Measurements from ENCODE around the gene GUCA2B. TPM values are rescaled to one million over a fixed set of nuclear protein-coding genes. Genes with fewer than 3 reads are reported as not detected.

GUCA2B gene
- total RNA-seq, 2 donors from 2014 or later: not detected

DNA sequence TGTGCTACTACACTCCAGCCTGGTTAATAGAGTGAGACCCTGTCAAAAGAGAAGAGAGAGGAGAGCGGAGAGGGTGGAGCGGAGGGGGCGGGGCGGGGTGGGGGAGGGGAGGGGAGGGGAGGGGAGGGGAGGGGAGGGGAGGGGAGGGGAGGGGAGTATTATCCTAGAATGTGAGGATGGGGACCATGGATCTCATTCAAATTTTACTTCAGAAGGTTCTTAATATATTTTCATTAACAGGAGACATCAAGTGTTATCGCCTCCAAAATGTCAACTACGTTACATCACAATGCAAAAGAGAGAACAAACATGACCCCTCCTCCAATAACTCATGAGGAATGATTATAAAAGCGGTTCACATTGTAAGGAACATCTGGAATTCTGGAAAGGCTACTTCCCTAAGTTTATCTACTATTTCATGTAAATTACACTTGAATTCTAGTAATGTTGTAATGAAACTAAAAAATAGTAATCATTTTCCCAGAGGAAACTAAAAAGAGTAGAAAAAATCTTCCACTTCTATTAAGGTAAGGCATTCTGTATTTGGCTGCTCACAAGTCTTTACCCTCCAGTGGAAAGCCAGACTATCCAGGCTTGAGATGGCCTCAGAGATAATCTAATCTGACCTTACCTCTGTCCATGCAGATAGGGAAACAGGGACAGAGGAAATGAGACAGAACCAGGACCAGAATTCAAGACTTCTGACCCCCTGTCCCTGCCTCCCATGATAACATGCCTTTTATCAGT, 30.2 kb downstream of the GUCA2B start:
- H3K9me3 ChIP-seq: no peaks in the 10 kb centered on the region
- intact Hi-C loops (cut with DNase I): no loop called here
- no peaks in the 10 kb centered on the region for H3K36me3 ChIP-seq
- 88% methylated on average over 7 of the region's 7 CpGs for WGBS
- H3K4me1 ChIP-seq (replicated peaks): peaks cover under 1% of the 10 kb centered on the region
- TF ChIP-seq POLR2A (IDR thresholded peaks at IDR 0.05): no peak
- TF ChIP-seq CTCF (IDR thresholded peaks at IDR 0.05): no peak
- TF ChIP-seq POLR2AphosphoS5 (IDR thresholded peaks at IDR 0.05): no peak
- H3K4me3 ChIP-seq: no peak overlapping the region
- DNase-seq (ENCODE audit: low spot score): no peak
- H3K27ac ChIP-seq: no peak overlapping the region
- no peaks in the 10 kb centered on the region for H3K27me3 ChIP-seq (replicated peaks; ENCODE audit: insufficient read depth)

DNA sequence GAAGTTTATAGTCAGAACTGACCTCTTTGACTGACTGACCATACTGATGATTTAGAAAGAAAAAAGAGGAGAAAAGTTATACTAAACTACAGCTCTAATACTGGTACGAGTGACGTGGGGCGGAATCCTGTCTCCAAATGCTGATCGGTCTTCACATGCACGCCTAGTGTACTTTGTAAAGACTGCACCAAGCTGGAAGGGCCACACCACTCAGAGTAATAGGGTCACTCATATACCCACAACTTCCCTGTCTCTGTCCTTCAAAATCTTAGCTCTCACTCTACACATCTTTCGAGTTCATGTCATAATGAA, 30.7 kb downstream of the GUCA2B start:
- no peak overlapping the region for H3K27ac ChIP-seq
- no peaks in the 10 kb centered on the region for H3K9me3 ChIP-seq
- H3K27me3 ChIP-seq (replicated peaks; ENCODE audit: insufficient read depth): no peaks in the 10 kb centered on the region
- 95% methylated on average over 6 of the region's 6 CpGs for WGBS
- DNase-seq (ENCODE audit: low spot score): no peak
- intact Hi-C loops (cut with DNase I): no loop called here
- no peak overlapping the region for H3K4me3 ChIP-seq
- no peaks in the 10 kb centered on the region for H3K36me3 ChIP-seq
- H3K4me1 ChIP-seq (replicated peaks): no peaks in the 10 kb centered on the region
- TF ChIP-seq POLR2AphosphoS5 (IDR thresholded peaks at IDR 0.05): no peak
- no peak for TF ChIP-seq CTCF (IDR thresholded peaks at IDR 0.05)
- no peak for TF ChIP-seq POLR2A (IDR thresholded peaks at IDR 0.05)

DNA sequence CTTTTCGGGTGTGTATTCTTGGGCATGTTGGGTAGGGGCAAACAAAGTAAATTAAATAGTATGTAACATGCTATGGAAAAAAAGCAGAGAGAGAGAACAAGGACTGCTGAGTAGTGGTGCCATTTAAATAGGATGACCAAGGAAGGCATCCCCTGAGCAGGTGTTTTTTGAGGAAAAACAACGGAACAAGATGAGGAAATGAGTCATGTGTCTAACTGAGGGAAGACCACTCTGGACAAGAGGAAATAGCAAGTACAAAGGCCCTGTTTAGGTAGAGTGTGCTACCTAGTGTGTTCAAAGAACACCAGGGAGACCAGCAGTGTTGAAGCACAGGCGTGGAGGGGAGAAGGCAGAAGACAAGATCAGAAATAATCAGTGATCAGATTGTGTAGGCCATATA, 31.4 kb downstream of the GUCA2B start:
- intact Hi-C loops (cut with DNase I): no loop called here

DNA sequence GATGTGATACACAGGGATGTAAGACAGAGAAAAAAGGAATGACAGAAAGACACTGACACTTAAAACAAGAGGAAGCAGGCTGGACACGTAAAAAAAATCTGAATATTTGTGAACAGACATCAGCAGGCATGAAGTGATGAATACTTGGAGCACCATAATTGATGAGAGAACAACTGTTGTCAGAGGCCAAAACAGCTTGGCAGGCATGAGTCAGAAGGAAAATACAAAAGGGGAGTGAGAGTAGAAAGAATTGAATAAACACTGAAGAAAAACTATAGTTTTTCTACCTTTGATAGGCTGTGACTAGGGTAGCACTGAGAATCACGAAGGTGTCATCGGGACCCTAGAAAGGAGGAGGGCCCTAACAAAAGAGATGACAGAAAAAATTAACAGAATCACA, 32.9 kb downstream of the GUCA2B start:
- Histone ChIP-seq H3K4me1 (replicated peaks) (no peaks in the 10 kb centered on the region), H3K27ac (no peak overlapping the region), H3K27me3 (replicated peaks; ENCODE audit: insufficient read depth) (no peaks in the 10 kb centered on the region), H3K4me3 (no peak overlapping the region), H3K9me3 (no peaks in the 10 kb centered on the region), H3K36me3 (no peaks in the 10 kb centered on the region)
- intact Hi-C loops (cut with DNase I): no loop called here
- 82% methylated on average over 3 of the region's 3 CpGs for WGBS
- TF ChIP-seq CTCF (IDR thresholded peaks at IDR 0.05) (no peak), POLR2A (IDR thresholded peaks at IDR 0.05) (no peak), POLR2AphosphoS5 (IDR thresholded peaks at IDR 0.05) (no peak)
- no peak for DNase-seq (ENCODE audit: low spot score)

More for the DNA sequence above, 31.4 kb downstream of the GUCA2B start:
- no peak for TF ChIP-seq CTCF (IDR thresholded peaks at IDR 0.05)
- TF ChIP-seq POLR2AphosphoS5 (IDR thresholded peaks at IDR 0.05): no peak
- TF ChIP-seq POLR2A (IDR thresholded peaks at IDR 0.05): no peak
- H3K9me3 ChIP-seq: no peaks in the 10 kb centered on the region
- WGBS: 94% methylated on average over 3 of the region's 3 CpGs
- no peak overlapping the region for H3K27ac ChIP-seq
- no peak for DNase-seq (ENCODE audit: low spot score)
- no peaks in the 10 kb centered on the region for H3K36me3 ChIP-seq
- H3K27me3 ChIP-seq (replicated peaks; ENCODE audit: insufficient read depth): no peaks in the 10 kb centered on the region
- H3K4me3 ChIP-seq: no peak overlapping the region
- H3K4me1 ChIP-seq (replicated peaks): no peaks in the 10 kb centered on the region

Data from prostate gland (tissue), 2 donors.